Hepatocyte (in vitro differentiated cells): Measurements from ENCODE around the gene NAA20. TPM values are rescaled to one million over a fixed set of nuclear protein-coding genes. Genes with fewer than 3 reads are reported as not detected.
A peak's percentile ranks its signal among the peaks of the same experiment; 100 is the strongest.

Experiments
- DNase-seq: peaks from one replicate; pipeline ENCODE4 v3.0.0-alpha.2; 2016; ENCODE audit warnings: low spot score
- H2AFZ ChIP-seq: fragments of 200-600 bp; sonication (generic); 2 replicates; pipeline ENCODE4 v1.6.0; 2016; ENCODE audit warnings: antibody characterized with exemption, mild to moderate bottlenecking
- H3K27ac ChIP-seq: fragments of 200-600 bp; sonication (generic); 2 replicates; pipeline ENCODE4 v1.5.1; 2016; ENCODE audit warnings: mild to moderate bottlenecking
- H3K27me3 ChIP-seq: fragments of 200-600 bp; sonication (generic); 2 replicates; pipeline ENCODE4 v1.6.1; 2016
- H3K36me3 ChIP-seq: fragments of 200-600 bp; sonication (generic); replicated peaks from 2 replicates; pipeline ENCODE4 v1.5.1; 2016; ENCODE audit warnings: low read depth; ENCODE audit not compliant: insufficient read depth
- H3K4me1 ChIP-seq: fragments of 200-600 bp; sonication (generic); 2 replicates; pipeline ENCODE4 v1.5.1; 2016; ENCODE audit warnings: mild to moderate bottlenecking, moderate library complexity; ENCODE audit not compliant: insufficient read depth
- H3K4me2 ChIP-seq: fragments of 200-600 bp; sonication (generic); 2 replicates; pipeline ENCODE4 v1.6.0; 2016
- H3K4me3 ChIP-seq: fragments of 200-600 bp; sonication (generic); 2 replicates; pipeline ENCODE4 v1.5.1; 2016; ENCODE audit warnings: mild to moderate bottlenecking
- H3K79me2 ChIP-seq: fragments of 200-600 bp; sonication (generic); 2 replicates; pipeline ENCODE4 v1.6.0; 2017; ENCODE audit warnings: mild to moderate bottlenecking
- H3K9me2 ChIP-seq: fragments of 200-600 bp; sonication (generic); replicated peaks from 2 replicates; pipeline ENCODE4 v1.6.0; 2017; ENCODE audit warnings: mild to moderate bottlenecking; ENCODE audit not compliant: insufficient read depth
- H3K9me3 ChIP-seq: fragments of 200-600 bp; sonication (generic); 2 replicates; pipeline ENCODE4 v1.5.1; 2016; ENCODE audit warnings: low read depth, mild to moderate bottlenecking
- H4K20me1 ChIP-seq: fragments of 200-600 bp; sonication (generic); 2 replicates; pipeline ENCODE4 v1.6.0; 2016; ENCODE audit warnings: mild to moderate bottlenecking; ENCODE audit not compliant: insufficient read depth, poor library complexity, severe bottlenecking
- EZH2 ChIP-seq: fragments of 200-600 bp; sonication (generic); IDR thresholded peaks from 2 replicates; pipeline ENCODE4 v1.6.1; 2016; ENCODE audit warnings: antibody characterized with exemption, mild to moderate bottlenecking, borderline replicate concordance
- EZH2phosphoT487 ChIP-seq: fragments of 200-600 bp; sonication (generic); IDR thresholded peaks from one replicate; pipeline ENCODE4 v1.6.1; 2018; ENCODE audit warnings: antibody characterized with exemption, mild to moderate bottlenecking, low read depth, moderate library complexity; ENCODE audit not compliant: unreplicated experiment, severe bottlenecking
- WGBS: methylation state at CpG from one replicate; pipeline ENCODE4 v1.1.6; 2016; ENCODE audit warnings: low lambda C conversion rate; ENCODE audit errors: missing lambda C conversion rate; 5-methylcytosine and 5-hydroxymethylcytosine counted together
- polyA plus RNA-seq: library from polyadenylated mRNA; unstranded; fragments of >200 nt; fragmentation: Nextera tagmentation; extraction: Ambion mirVana; gene quantifications from 2 replicates; pipeline ENCODE4 v1.2.1, GENCODE V29; 2016
- total RNA-seq: library from RNA; depleted of rRNA; stranded (reverse); fragments of >200 nt; gene quantifications from 2 replicates; pipeline ENCODE4 v1.2.3, GENCODE V29; 2014
- TF ChIP-seq, protein P1 (sequence below): fragments of 200-600 bp; sonication (generic); IDR thresholded peaks from 2 replicates; pipeline ENCODE4 v1.5.1; 2016; ENCODE audit warnings: antibody characterized with exemption, mild to moderate bottlenecking; ENCODE audit not compliant: poor library complexity

Gene NAA20
- total and polyA plus RNA-seq, 2 experiments from 2014 or later, result 66.1 to 126 TPM

DNA sequence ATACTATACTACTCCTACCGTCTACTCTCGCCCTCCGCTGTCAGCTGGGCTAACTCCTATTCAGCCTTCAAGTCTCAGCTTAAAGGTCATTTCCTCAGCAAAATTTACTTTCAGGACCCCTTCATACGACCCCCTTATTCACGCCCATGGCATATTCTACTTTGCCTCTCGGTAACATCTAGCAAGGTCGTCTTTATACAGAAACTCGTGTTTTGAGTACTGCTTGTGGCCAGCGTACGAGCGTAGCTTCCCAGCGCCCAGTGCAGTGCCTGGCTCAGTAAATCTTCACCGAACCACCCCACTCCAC is 34.6 kb downstream of the NAA20 start:
- H2AFZ ChIP-seq, result peak overlapping the region; percentile 55
- 2% methylated on average over 13 of the region's 13 CpGs for WGBS
- no peaks in the 10 kb centered on the region for H4K20me1 ChIP-seq
- H3K4me3 ChIP-seq, result peak overlapping the region; percentile 58
- peak overlapping the region; percentile 84 for H3K4me2 ChIP-seq
- TF ChIP-seq, protein P1, sequence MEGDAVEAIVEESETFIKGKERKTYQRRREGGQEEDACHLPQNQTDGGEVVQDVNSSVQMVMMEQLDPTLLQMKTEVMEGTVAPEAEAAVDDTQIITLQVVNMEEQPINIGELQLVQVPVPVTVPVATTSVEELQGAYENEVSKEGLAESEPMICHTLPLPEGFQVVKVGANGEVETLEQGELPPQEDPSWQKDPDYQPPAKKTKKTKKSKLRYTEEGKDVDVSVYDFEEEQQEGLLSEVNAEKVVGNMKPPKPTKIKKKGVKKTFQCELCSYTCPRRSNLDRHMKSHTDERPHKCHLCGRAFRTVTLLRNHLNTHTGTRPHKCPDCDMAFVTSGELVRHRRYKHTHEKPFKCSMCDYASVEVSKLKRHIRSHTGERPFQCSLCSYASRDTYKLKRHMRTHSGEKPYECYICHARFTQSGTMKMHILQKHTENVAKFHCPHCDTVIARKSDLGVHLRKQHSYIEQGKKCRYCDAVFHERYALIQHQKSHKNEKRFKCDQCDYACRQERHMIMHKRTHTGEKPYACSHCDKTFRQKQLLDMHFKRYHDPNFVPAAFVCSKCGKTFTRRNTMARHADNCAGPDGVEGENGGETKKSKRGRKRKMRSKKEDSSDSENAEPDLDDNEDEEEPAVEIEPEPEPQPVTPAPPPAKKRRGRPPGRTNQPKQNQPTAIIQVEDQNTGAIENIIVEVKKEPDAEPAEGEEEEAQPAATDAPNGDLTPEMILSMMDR, result no peak
- TF ChIP-seq EZH2phosphoT487 (no peak), EZH2 (no peak)
- peak overlapping the region; percentile 92 for H3K27ac ChIP-seq
- peaks cover 7% of the 10 kb centered on the region for H3K4me1 ChIP-seq
- no peaks in the 10 kb centered on the region for H3K9me3 ChIP-seq
- H3K27me3 ChIP-seq, result no peaks in the 10 kb centered on the region
- peaks cover 2% of the 10 kb centered on the region for H3K36me3 ChIP-seq
- peaks cover 19% of the 10 kb centered on the region for H3K79me2 ChIP-seq
- H3K9me2 ChIP-seq, result no peaks in the 10 kb centered on the region
- no peak for DNase-seq

DNA sequence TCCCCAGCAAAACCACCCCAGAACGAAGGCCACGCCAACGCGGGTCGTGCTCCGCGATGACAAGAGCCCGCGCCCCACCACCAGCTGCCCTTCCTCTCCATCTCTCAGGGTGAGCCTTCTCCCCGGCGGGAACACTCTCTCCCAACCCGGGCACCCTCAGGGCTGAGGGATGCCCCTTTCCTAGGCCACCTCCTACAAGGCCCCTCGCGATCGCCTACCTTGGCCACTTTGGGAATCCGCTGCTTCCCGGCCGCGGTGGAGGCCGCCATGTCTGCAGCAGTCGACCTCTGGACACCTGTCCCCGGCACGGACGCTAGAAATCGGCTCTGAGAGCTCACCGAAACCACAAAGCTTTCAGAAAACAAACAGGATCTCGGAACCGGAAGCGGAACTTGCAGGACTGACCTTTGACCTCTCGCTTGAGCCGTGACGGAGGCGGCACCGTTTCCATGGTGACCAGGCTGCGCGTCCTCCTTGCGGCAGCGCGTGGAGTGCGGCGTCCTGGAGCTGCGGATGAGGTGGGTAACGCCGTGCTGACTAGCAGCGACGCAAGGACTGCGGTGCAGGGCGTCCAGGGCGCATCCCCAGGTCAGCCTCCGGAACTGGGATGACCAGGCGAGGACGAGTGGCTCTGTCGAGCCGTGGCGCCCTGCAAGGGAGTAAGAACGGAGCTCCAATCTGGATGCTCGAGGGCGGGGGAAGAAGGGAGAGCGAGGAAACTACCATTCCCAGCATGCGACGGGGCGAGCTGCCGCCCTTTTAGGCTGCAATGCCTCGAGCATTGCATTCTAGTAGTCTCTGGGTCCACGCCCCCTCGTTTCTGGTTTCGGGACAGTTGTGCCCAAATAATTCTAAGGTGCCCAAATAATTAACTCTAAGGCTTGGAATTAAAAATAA is 35.2 kb downstream of the NAA20 start, which contains the start of the genes CFAP61 and CRNKL1:
TSS of gene CFAP61 (plus strand) at position 459 of the 897 bp plus-strand sequence. CDS start 4,122 bp downstream, outside the sequence.
TSS of gene CRNKL1 (minus strand) at position 393 of the 897 bp plus-strand sequence. CDS start at position 269, 124 bp downstream.
- under 1% methylated on average over 67 of the region's 67 CpGs for WGBS
- peak within 1 kb of the TSS; percentile 86 for H2AFZ ChIP-seq
- peak within 1 kb of the TSS; percentile 58 for H3K4me3 ChIP-seq

DNA sequence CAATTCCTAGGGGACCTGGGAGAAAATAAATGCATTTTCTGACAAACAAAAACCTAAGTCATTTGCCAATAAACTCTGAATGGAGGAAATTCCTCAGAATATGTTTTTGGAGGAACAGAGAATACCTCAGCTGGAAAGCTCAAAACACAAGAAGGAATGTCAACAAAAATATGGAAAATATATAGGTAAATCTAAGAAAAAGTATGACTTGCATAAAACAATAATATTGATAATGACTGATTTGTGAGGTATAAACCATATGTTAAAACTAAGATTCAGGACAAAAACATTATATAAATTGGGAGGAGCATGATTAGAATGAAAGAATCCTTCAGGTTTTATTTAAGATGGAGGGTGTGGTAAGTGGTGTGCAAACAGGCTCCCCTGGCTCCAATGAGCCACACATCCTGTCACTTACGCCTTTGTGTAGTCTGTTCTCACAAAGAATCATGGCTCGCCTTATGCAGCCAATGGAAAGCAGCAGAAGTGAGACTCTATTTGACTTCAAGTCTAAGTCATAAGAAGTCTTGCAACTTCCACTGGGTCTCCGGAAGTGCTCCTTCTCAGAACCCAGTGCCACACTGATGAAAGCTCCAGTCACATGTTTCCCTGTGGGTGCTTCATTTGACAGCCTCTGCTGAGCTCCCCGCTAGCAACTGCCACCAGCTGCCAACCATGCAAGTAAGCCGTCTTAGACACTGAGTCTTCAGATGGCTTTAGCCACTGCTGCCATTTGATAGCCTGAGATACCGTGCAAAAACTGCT is 43.3 kb downstream of the NAA20 start:
- Histone ChIP-seq H2AFZ (no peak overlapping the region), H3K4me2 (no peak overlapping the region), H3K9me3 (no peaks in the 10 kb centered on the region), H3K27me3 (peaks cover 8% of the 10 kb centered on the region), H3K9me2 (no peaks in the 10 kb centered on the region), H3K4me3 (no peak overlapping the region), H3K4me1 (no peaks in the 10 kb centered on the region), H3K79me2 (no peaks in the 10 kb centered on the region), H4K20me1 (no peaks in the 10 kb centered on the region), H3K36me3 (no peaks in the 10 kb centered on the region), H3K27ac (no peak overlapping the region)
- DNase-seq, result no peak
- TF ChIP-seq EZH2phosphoT487, result no peak
- TF ChIP-seq, protein P1, result no peak
- TF ChIP-seq EZH2, result no peak
- WGBS, result 93% methylated on average over 6 of the region's 6 CpGs

More for the DNA sequence above, 35.2 kb downstream of the NAA20 start, which contains the start of the genes CFAP61 and CRNKL1:
- H3K27me3 ChIP-seq, result no peaks in the 10 kb centered on the region
- no peaks in the 10 kb centered on the region for H3K36me3 ChIP-seq
- H3K27ac ChIP-seq, result peak within 1 kb of the TSS; percentile 92
- H3K4me2 ChIP-seq, result peak within 1 kb of the TSS; percentile 84
- H3K9me2 ChIP-seq, result no peaks in the 10 kb centered on the region
- peaks cover 7% of the 10 kb centered on the region for H3K4me1 ChIP-seq
- H4K20me1 ChIP-seq, result no peaks in the 10 kb centered on the region
- TF ChIP-seq, protein P1, result no peak
- TF ChIP-seq EZH2phosphoT487 (no peak), EZH2 (no peak)
- peak; percentile 98 for DNase-seq
- peaks cover 19% of the 10 kb centered on the region for H3K79me2 ChIP-seq
- H3K9me3 ChIP-seq, result no peaks in the 10 kb centered on the region
